Right lobe of liver (tissue), 4 donors: ENCODE measurements around the gene PGM2L1.

Source experiments
- CTCF ChIP-seq, 4 donors: fragments of 200-600 bp in 3 of 4; fragments of 450-650 bp in 1 of 4; IDR thresholded peaks; one replicate each; pipeline versions ENCODE4 v1.5.1 to v1.8.0; 2016 to 2022; ENCODE audit warnings: antibody characterized with exemption in 4 of 4, mild to moderate bottlenecking in 2 of 4
- POLR2A ChIP-seq: fragments of 450-650 bp; IDR thresholded peaks from one replicate; pipeline ENCODE4 v1.6.1; 2017; ENCODE audit warnings: antibody characterized with exemption, mild to moderate bottlenecking
- donor health status: DM: no; HTN: no; CAD: no.
- donor health status: DM: no; HTN: no; CAD: no.
- donor health status: DM: no; HTN: yes; CAD: no.

GRCh38 chr11:74367881-74368280 is 30.4 kb downstream of the PGM2L1 start:
- TF ChIP-seq POLR2A (no peak), CTCF (IDR thresholded peaks at IDR 0.05) (no peak)
